NT2/D1 (cell line): ENCODE results near the gene ARID5A.
A peak's percentile ranks its signal among the peaks of the same experiment; 100 is the strongest.

Experiments used
- DNase-seq: peaks from one replicate; pipeline ENCODE4 v3.0.0-alpha.2; 2011; ENCODE audit warnings: low read depth, low spot score
- H3K27me3 ChIP-seq: 2 replicates; pipeline ENCODE4 v1.6.0; 2011; ENCODE audit warnings: mild to moderate bottlenecking; ENCODE audit not compliant: insufficient read length, insufficient read depth
- H3K36me3 ChIP-seq: 2 replicates; pipeline ENCODE4 v1.6.1; 2011; ENCODE audit warnings: mild to moderate bottlenecking, low read length, mixed read lengths; ENCODE audit not compliant: insufficient read depth, insufficient read length
- H3K4me1 ChIP-seq: 2 replicates; pipeline ENCODE4 v1.5.1; 2011; ENCODE audit not compliant: insufficient read depth, insufficient read length
- H3K4me3 ChIP-seq: 2 replicates; pipeline ENCODE4 v1.5.1; 2011; ENCODE audit warnings: low read depth; ENCODE audit not compliant: insufficient read length
- H3K9ac ChIP-seq: 2 replicates; pipeline ENCODE4 v1.6.0; 2011; ENCODE audit warnings: low read depth; ENCODE audit not compliant: insufficient read length
- H3K9me3 ChIP-seq: 2 replicates; pipeline ENCODE4 v1.5.1; 2011; ENCODE audit warnings: mild to moderate bottlenecking, low read length; ENCODE audit not compliant: insufficient read depth
- SUZ12 ChIP-seq: IDR thresholded peaks from 2 replicates; pipeline ENCODE4 v1.6.1; 2011; ENCODE audit not compliant: insufficient read length, insufficient read depth; ENCODE audit errors: extremely low read depth
- YY1 ChIP-seq: IDR thresholded peaks from 2 replicates; pipeline ENCODE4 v1.6.1; 2011; ENCODE audit not compliant: insufficient read length, insufficient read depth
- ZNF274 ChIP-seq: IDR thresholded peaks from 2 replicates; pipeline ENCODE4 v1.6.1; 2011; ENCODE audit warnings: mild to moderate bottlenecking, low read depth, low read length

Gene ARID5A, protein sequence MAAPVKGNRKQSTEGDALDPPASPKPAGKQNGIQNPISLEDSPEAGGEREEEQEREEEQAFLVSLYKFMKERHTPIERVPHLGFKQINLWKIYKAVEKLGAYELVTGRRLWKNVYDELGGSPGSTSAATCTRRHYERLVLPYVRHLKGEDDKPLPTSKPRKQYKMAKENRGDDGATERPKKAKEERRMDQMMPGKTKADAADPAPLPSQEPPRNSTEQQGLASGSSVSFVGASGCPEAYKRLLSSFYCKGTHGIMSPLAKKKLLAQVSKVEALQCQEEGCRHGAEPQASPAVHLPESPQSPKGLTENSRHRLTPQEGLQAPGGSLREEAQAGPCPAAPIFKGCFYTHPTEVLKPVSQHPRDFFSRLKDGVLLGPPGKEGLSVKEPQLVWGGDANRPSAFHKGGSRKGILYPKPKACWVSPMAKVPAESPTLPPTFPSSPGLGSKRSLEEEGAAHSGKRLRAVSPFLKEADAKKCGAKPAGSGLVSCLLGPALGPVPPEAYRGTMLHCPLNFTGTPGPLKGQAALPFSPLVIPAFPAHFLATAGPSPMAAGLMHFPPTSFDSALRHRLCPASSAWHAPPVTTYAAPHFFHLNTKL

GRCh38 chr2:96536445-96537065, at the start of gene ARID5A:
Gene ARID5A (plus strand): TSS chr2:96536752. CDS start chr2:96536827, 75 bp downstream.
- Histone ChIP-seq H3K9ac (peak within 1 kb of the TSS; percentile 71), H3K4me3 (peak within 1 kb of the TSS; percentile 36), H3K27me3 (peaks cover 37% of the 10 kb centered on the region), H3K9me3 (no peaks in the 10 kb centered on the region), H3K36me3 (no peaks in the 10 kb centered on the region), H3K4me1 (peaks cover 35% of the 10 kb centered on the region)
- TF ChIP-seq ZNF274 (no peak), SUZ12 (no peak), YY1 (no peak)
- DNase-seq: peak; percentile 91

DNA sequence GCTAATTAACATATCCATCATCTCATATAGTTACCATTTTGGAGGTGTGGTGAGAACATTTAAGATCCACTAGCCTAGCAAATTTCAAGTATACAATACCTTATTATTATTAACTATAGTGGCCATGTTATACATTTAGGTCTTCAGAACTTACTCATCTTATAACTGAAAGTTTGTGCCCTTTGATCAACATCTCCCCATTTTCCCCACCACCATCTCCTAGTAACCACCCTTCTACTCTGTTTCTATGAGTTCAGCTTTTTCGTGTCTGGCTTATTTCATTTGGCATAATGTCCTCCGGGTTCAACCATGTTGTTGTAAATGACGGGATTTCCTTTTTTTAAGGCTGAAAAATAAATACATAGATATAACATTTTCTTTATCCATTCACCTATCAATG, 47.3 kb upstream of the ARID5A start:
- DNase-seq: no peak
- Histone ChIP-seq H3K4me3 (no peak overlapping the region), H3K9me3 (peaks cover 7% of the 10 kb centered on the region), H3K9ac (no peak overlapping the region), H3K27me3 (no peaks in the 10 kb centered on the region), H3K4me1 (peaks cover 6% of the 10 kb centered on the region), H3K36me3 (no peaks in the 10 kb centered on the region)
- TF ChIP-seq ZNF274 (no peak), SUZ12 (no peak), YY1 (no peak)

DNA sequence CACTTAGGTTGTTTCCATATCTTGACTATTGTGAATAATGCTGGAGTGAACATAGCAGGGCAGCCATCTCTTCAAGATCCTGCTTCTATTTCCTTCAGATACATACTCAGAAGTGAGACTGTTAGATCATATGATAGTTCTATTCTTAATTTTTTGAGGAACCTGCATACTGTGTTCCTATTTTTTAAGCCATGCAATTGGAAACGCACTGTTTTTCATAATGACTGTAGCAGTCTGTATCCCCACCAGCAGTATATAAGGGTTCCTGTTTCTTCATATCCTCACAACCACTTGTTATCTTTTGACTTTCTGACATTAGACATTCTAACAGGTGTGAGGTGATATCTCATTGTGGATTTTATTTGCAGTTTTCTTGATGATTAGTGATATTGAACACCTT, 46.9 kb upstream of the ARID5A start:
- H3K4me3 ChIP-seq: no peak overlapping the region
- DNase-seq: no peak

GRCh38 chr2:96491860-96492497, 44.6 kb upstream of the ARID5A start:
- no peak for TF ChIP-seq SUZ12
- TF ChIP-seq YY1: no peak
- TF ChIP-seq ZNF274: no peak
- peaks cover 26% of the 10 kb centered on the region for H3K9me3 ChIP-seq

More for the DNA sequence above, 46.9 kb upstream of the ARID5A start:
- TF ChIP-seq SUZ12: no peak
- Histone ChIP-seq H3K27me3 (no peaks in the 10 kb centered on the region), H3K9me3 (peaks cover 11% of the 10 kb centered on the region), H3K4me1 (peaks cover 6% of the 10 kb centered on the region), H3K9ac (no peak overlapping the region), H3K36me3 (no peaks in the 10 kb centered on the region)

DNA sequence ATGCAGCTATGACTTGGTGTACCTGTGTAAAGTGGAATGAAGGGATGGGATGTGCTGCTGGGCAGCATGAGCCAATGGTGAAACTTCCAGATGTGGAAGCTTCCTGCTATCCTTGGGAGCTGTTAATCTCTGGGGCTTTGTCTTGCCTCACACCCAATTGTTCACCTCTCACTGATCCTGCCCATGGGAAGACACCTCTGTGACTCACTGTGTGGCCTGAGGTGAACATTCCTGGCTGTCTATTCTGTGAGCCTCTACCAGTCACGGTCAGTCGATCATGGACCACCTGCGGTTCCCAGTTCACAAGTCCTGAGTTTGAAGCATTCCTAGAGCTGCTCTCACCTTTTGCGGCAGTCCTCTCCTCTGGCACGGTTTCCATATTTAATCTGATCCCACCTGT, 43.5 kb upstream of the ARID5A start:
- Histone ChIP-seq H3K9me3 (peaks cover 26% of the 10 kb centered on the region), H3K4me3 (no peak overlapping the region), H3K27me3 (no peaks in the 10 kb centered on the region), H3K4me1 (no peaks in the 10 kb centered on the region), H3K9ac (no peak overlapping the region), H3K36me3 (no peaks in the 10 kb centered on the region)
- no peak for TF ChIP-seq YY1
- no peak for TF ChIP-seq SUZ12
- no peak for TF ChIP-seq ZNF274
- DNase-seq: peak; percentile 66

More at GRCh38 chr2:96491860-96492497, 44.6 kb upstream of the ARID5A start:
- no peak for DNase-seq
- no peak overlapping the region for H3K4me3 ChIP-seq
- H3K27me3 ChIP-seq: no peaks in the 10 kb centered on the region
- H3K4me1 ChIP-seq: no peaks in the 10 kb centered on the region
- no peaks in the 10 kb centered on the region for H3K36me3 ChIP-seq
- H3K9ac ChIP-seq: no peak overlapping the region

GRCh38 chr2:96494188-96494587, 42.4 kb upstream of the ARID5A start:
- Histone ChIP-seq H3K9ac (no peak overlapping the region), H3K9me3 (peaks cover 26% of the 10 kb centered on the region), H3K27me3 (no peaks in the 10 kb centered on the region), H3K36me3 (no peaks in the 10 kb centered on the region), H3K4me3 (no peak overlapping the region), H3K4me1 (no peaks in the 10 kb centered on the region)
- TF ChIP-seq ZNF274: no peak
- no peak for TF ChIP-seq YY1
- TF ChIP-seq SUZ12: no peak
- DNase-seq: no peak
